Activated B cell treated with CpG ODN at 0.5 μM for 24 hours (primary cell): ENCODE results near the gene DGCR8. TPM values are rescaled to one million over a fixed set of nuclear protein-coding genes. Genes with fewer than 3 reads are reported as not detected.
A peak's percentile ranks its signal among the peaks of the same experiment; 100 is the strongest.

Experiments used
- ATAC-seq: fragments of 200-7000 bp; cut with Tn5 transposase; one replicate; pipeline ENCODE4 v1.10.0; 2021; ENCODE audit warnings: low read depth, mild to moderate bottlenecking, moderate library complexity
- CTCF ChIA-PET: fragments of 350-600 bp; sonication (Branson Sonifier 250); formaldehyde crosslinking; loops from one replicate; lab custom pipeline; 2021; ENCODE audit warnings: antibody characterized with exemption; lab: Charles Lee
- POLR2A ChIA-PET: fragments of 350-600 bp; sonication (Branson Sonifier 250); formaldehyde crosslinking; loops from one replicate; lab custom pipeline; 2021; ENCODE audit warnings: antibody characterized with exemption; lab: Charles Lee
- DNase-seq: peaks from one replicate; pipeline ENCODE4 v3.0.0; 2022
- H3K27ac Mint-ChIP-seq: one replicate; pipeline ENCODE4 v1.8.0; 2020; ENCODE audit warnings: mixed read lengths
- H3K27me3 Mint-ChIP-seq: one replicate; pipeline ENCODE4 v1.8.0; 2021; ENCODE audit warnings: mixed read lengths
- H3K36me3 Mint-ChIP-seq: one replicate; pipeline ENCODE4 v1.8.0; 2021; ENCODE audit warnings: low read depth, mixed read lengths
- H3K4me1 Mint-ChIP-seq: one replicate; pipeline ENCODE4 v1.8.0; 2021; ENCODE audit warnings: mixed read lengths
- H3K4me3 Mint-ChIP-seq: one replicate; pipeline ENCODE4 v1.8.0; 2020; ENCODE audit warnings: mild to moderate bottlenecking, mixed read lengths
- H3K9me3 Mint-ChIP-seq: one replicate; pipeline ENCODE4 v1.8.0; 2020; ENCODE audit warnings: mixed read lengths
- CTCF ChIP-seq: fragments of 200-600 bp; IDR thresholded peaks from one replicate; pipeline ENCODE4 v1.8.0; 2022; ENCODE audit warnings: antibody characterized with exemption, mild to moderate bottlenecking
- intact Hi-C: fragments of 100-400 bp; cut with micrococcal nuclease; formaldehyde crosslinking; loops from one replicate; pipeline ENCODE4 v1.15.1; 2024
- total RNA-seq: library from RNA; stranded (reverse); gene quantifications from 2 replicates; pipeline ENCODE4 v1.2.3, GENCODE V29; 2022

Gene DGCR8
- total RNA-seq, 1 donor from 2014 or later, result 35.5 TPM

DNA sequence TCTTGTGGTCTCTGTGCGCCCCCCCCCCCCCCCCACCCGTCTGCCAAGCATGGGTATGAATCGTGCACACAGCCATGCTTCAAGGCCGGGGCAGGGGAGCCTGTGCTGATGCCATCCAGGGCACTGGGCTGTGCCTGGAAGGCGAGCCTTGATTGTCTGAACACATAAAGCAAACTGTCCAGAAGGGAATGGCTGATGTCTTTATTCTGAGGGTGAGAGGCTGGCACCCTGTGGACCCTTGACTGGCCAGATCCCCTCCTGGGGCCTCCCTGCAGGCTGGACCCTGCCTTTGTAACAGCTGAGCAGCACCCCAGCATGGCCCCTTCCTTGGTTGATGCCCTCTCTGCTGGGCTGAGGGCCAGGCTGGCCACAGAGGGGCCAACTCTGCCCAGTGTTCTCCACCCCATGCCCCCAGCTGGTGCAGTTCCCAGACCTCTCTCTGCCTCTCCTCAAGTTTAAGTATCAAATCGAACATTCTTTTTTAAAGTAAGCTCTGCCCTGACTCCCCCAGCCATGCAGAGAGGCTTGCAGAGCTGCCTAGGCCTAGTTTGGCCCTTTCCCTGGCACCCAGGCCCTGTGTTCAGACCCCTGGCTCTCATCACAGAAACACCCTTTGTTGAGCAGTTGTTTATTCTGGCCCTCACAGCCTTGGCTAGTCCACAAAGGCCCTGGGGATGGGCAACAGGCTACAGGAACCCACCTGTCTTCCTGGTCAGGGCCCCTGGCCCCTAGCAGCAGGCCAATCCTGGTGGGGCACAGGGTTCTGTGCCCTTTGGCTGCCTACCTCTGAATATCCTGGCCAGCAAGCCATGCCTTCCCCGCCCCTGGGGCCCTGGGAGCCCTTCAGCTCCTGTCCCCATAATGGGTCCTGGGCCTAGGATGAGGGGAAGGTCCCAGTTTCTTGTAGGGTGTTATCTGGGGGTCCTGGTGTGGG is 31.9 kb downstream of the DGCR8 start:
- TF ChIP-seq CTCF, result no peak
- H3K4me3 Mint-ChIP-seq, result no peak overlapping the region
- no peaks in the 10 kb centered on the region for H3K9me3 Mint-ChIP-seq
- H3K27me3 Mint-ChIP-seq, result no peaks in the 10 kb centered on the region
- ChIA-PET CTCF (no interaction called here), POLR2A (no interaction called here)
- intact Hi-C loops, result loop anchor here (1.0 kb wide), 1 partner anchor 142 kb away; no protein-coding TSS in a partner anchor
- ATAC-seq (no peak), DNase-seq (no peak)
- peaks cover 55% of the 10 kb centered on the region for H3K36me3 Mint-ChIP-seq
- H3K27ac Mint-ChIP-seq, result peak overlapping the region; percentile 61
- peaks cover 21% of the 10 kb centered on the region for H3K4me1 Mint-ChIP-seq

- ChIA-PET POLR2A (interaction anchor here (0.6 kb wide), 1 partner anchor 92 kb away, joined by 3 read pairs; the partner anchor contains the start of gene TANGO2), CTCF (no interaction called here)
- Mint-ChIP-seq H3K27ac (no peak overlapping the region), H3K4me3 (no peak overlapping the region), H3K9me3 (no peaks in the 10 kb centered on the region), H3K27me3 (no peaks in the 10 kb centered on the region), H3K4me1 (peaks cover 21% of the 10 kb centered on the region), H3K36me3 (peaks cover 49% of the 10 kb centered on the region)
- no peak for DNase-seq
- intact Hi-C loops, result no loop called here
- TF ChIP-seq CTCF, result no peak
- no peak for ATAC-seq
These were observed 32.8 kb downstream of the DGCR8 start for GRCh38 chr22:20112623-20113511.

DNA sequence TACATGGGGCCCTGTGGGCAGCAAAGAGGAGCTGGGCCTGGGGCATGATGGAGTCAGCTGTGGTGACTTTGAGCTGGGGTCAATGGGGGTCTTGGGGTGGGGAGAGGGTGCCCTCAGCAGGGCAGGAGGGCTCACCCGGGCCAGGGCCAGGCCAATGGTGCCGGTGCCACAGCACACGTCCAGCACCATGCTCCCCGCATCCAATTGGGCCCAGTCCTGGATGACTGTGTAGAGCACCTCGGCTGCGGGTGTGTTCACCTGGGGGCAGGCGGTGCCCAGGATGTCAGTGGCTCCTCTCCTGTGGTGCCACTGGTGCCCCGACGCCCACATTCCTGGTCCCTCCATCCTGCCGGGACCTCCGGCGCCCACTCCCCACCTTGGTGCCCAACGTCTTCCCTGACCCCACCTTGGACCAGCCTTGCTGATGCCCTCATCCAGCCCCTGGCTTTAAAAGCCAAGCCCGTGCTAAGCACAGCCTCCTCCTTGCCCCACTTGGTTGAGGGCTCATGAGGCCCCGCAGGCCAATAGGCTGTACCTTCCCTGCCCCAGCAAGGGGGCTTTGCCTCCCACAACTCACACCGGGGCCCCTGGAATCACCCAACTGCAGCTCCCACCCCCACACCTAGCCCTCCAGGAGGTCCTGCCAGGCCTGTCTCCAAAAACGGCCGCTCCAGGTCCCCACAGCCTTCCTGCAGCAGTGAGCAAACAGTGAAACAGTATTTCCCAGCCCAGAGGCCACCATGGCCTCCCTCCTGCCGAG is 33.7 kb downstream of the DGCR8 start:
- no peak for TF ChIP-seq CTCF
- no peak for ATAC-seq
- Mint-ChIP-seq H3K36me3 (peaks cover 45% of the 10 kb centered on the region), H3K27me3 (no peaks in the 10 kb centered on the region), H3K27ac (peak overlapping the region; percentile 18), H3K4me3 (no peak overlapping the region), H3K9me3 (no peaks in the 10 kb centered on the region), H3K4me1 (peaks cover 30% of the 10 kb centered on the region)
- intact Hi-C loops, result no loop called here
- ChIA-PET CTCF (no interaction called here), POLR2A (interaction anchor here (0.6 kb wide), 1 partner anchor 93 kb away, joined by 3 read pairs; the partner anchor contains the start of gene TANGO2)
- DNase-seq, result no peak

GRCh38 chr22:20114506-20115475 is 34.8 kb downstream of the DGCR8 start:
- peaks cover 40% of the 10 kb centered on the region for H3K4me1 Mint-ChIP-seq
- ChIA-PET POLR2A (no interaction called here), CTCF (no interaction called here)
- peaks cover 51% of the 10 kb centered on the region for H3K36me3 Mint-ChIP-seq
- ATAC-seq (no peak), DNase-seq (no peak)
- intact Hi-C loops, result loop anchor here (5.0 kb wide), 2 partner anchors 77 to 393 kb away; partner anchors contain the start of gene MED15
- H3K27me3 Mint-ChIP-seq, result no peaks in the 10 kb centered on the region
- H3K27ac Mint-ChIP-seq, result peak overlapping the region; percentile 26
- peak overlapping the region; percentile 91 for H3K4me3 Mint-ChIP-seq
- TF ChIP-seq CTCF, result no peak
- H3K9me3 Mint-ChIP-seq, result no peaks in the 10 kb centered on the region
